H1 (cell line): ENCODE data around the gene IRS1.

ENCODE experiments used
- ATF2 ChIP-seq: IDR thresholded peaks from 2 replicates; pipeline ENCODE4 v1.6.1; 2012; ENCODE audit warnings: low read length, inconsistent platforms
- ATF3 ChIP-seq: IDR thresholded peaks from 2 replicates; pipeline ENCODE4 v1.6.1; 2011; ENCODE audit warnings: low read depth, mild to moderate bottlenecking, low read length; ENCODE audit not compliant: insufficient read depth
- EP300 ChIP-seq, 2 experiments: IDR thresholded peaks; 1 replicate in 1 of 2; 2 replicates in 1 of 2; pipeline ENCODE4 v1.6.1; 2011 to 2012; ENCODE audit warnings: low read depth in 2 of 2, low read length in 2 of 2, mild to moderate bottlenecking in 2 of 2, borderline replicate concordance in 1 of 2, inconsistent platforms in 1 of 2, moderate library complexity in 1 of 2
- HDAC2 ChIP-seq, 2 experiments: fragments of 300-600 bp in 1 of 2; sonication (generic) in 1 of 2; IDR thresholded peaks; 2 replicates each; pipeline ENCODE4 v1.6.1; 2011 to 2012; ENCODE audit warnings: low read depth in 2 of 2, low read length in 2 of 2, mild to moderate bottlenecking in 2 of 2, moderate library complexity in 2 of 2, borderline replicate concordance in 1 of 2, inconsistent platforms in 1 of 2
- POLR2A ChIP-seq, 2 experiments: IDR thresholded peaks; 1 replicate in 1 of 2; 2 replicates in 1 of 2; pipeline ENCODE4 v1.6.1; 2011; ENCODE audit warnings: low read depth in 2 of 2, low read length in 2 of 2, mild to moderate bottlenecking in 2 of 2; ENCODE audit errors: control extremely low read depth in 1 of 2
- POLR2AphosphoS5 ChIP-seq: IDR thresholded peaks from 2 replicates; pipeline ENCODE4 v1.6.1; 2011; ENCODE audit warnings: low read depth, low read length
- SIX5 ChIP-seq: IDR thresholded peaks from 2 replicates; pipeline ENCODE4 v1.6.1; 2011; ENCODE audit warnings: mild to moderate bottlenecking, low read depth, low read length

- TF ChIP-seq POLR2AphosphoS5 = no peak
- no peak for TF ChIP-seq HDAC2 (IDR thresholded peaks at IDR 0.05; ENCODE audit: borderline replicate concordance in 1 of 2, low read depth in 2 of 2, low read length in 2 of 2)
- no peak for TF ChIP-seq SIX5
- TF ChIP-seq POLR2A (IDR thresholded peaks at IDR 0.05; ENCODE audit: control extremely low read depth in 1 of 2, low read depth in 2 of 2, low read length in 2 of 2) = no peak
- TF ChIP-seq EP300 (IDR thresholded peaks at IDR 0.05; ENCODE audit: borderline replicate concordance in 1 of 2, low read depth in 2 of 2, low read length in 2 of 2) = no peak
- no peak for TF ChIP-seq ATF3
- TF ChIP-seq ATF2 = no peak
These were observed 106.1 kb downstream of the IRS1 start for GRCh38 chr2:226693521-226693920.
